Liver (tissue), 9 donors: ENCODE measurements around the gene SRSF2. TPM values are rescaled to one million over a fixed set of nuclear protein-coding genes. Genes with fewer than 3 reads are reported as not detected.

Source experiments
- DNase-seq: peaks from one replicate; pipeline ENCODE4 v3.0.0-alpha.2; 2017; ENCODE audit warnings: low spot score
- H3K27ac ChIP-seq, 2 donors: one replicate each; pipeline ENCODE4 v1.7.0; 2013; ENCODE audit warnings: inconsistent platforms in 2 of 2, low read length in 2 of 2, control low read depth in 1 of 2, low read depth in 1 of 2, mild to moderate bottlenecking in 1 of 2
- H3K27me3 ChIP-seq, 4 donors: one replicate each; pipeline versions ENCODE4 v1.6.1 to v1.7.0; 2013; ENCODE audit warnings: low read length in 3 of 4, inconsistent platforms in 1 of 4, mild to moderate bottlenecking in 1 of 4, moderate library complexity in 1 of 4; ENCODE audit not compliant: control insufficient read depth in 4 of 4, insufficient read depth in 4 of 4
- H3K36me3 ChIP-seq, 4 donors: one replicate each; pipeline versions ENCODE4 v1.6.1 to v1.7.0; 2013; ENCODE audit warnings: low read length in 3 of 4, mild to moderate bottlenecking in 3 of 4, low read depth in 1 of 4, moderate library complexity in 1 of 4; ENCODE audit not compliant: control insufficient read depth in 4 of 4, insufficient read depth in 3 of 4
- H3K4me1 ChIP-seq, 4 donors: one replicate each; pipeline versions ENCODE4 v1.6.1 to v1.7.0; 2013; ENCODE audit warnings: low read length in 3 of 4, mild to moderate bottlenecking in 3 of 4, moderate library complexity in 1 of 4; ENCODE audit not compliant: control insufficient read depth in 4 of 4, insufficient read depth in 4 of 4
- H3K4me3 ChIP-seq, 3 donors: one replicate each; pipeline versions ENCODE4 v1.6.1 to v1.7.0; 2013; ENCODE audit warnings: low read length in 3 of 3, control low read depth in 1 of 3, low read depth in 1 of 3, mild to moderate bottlenecking in 1 of 3
- H3K9ac ChIP-seq, 2 donors: one replicate each; pipeline ENCODE4 v1.7.0; 2013; ENCODE audit warnings: low read length in 2 of 2, mild to moderate bottlenecking in 2 of 2, moderate library complexity in 2 of 2, control low read depth in 1 of 2, low read depth in 1 of 2
- H3K9me3 ChIP-seq, 4 donors: one replicate each; pipeline versions ENCODE4 v1.6.1 to v1.7.0; 2013; ENCODE audit warnings: low read length in 3 of 4; ENCODE audit not compliant: control insufficient read depth in 4 of 4
- EGR1 ChIP-seq, 2 donors: IDR thresholded peaks; 2 replicates each; pipeline ENCODE4 v1.6.1; 2016 to 2018; ENCODE audit warnings: antibody characterized with exemption in 2 of 2, low read depth in 2 of 2
- FOXA1 ChIP-seq: IDR thresholded peaks from 2 replicates; pipeline ENCODE4 v1.6.1; 2016; ENCODE audit warnings: antibody characterized with exemption
- FOXA2 ChIP-seq: IDR thresholded peaks from 2 replicates; pipeline ENCODE4 v1.6.1; 2016; ENCODE audit warnings: antibody characterized with exemption
- GABPA ChIP-seq, 2 donors: IDR thresholded peaks in 1 of 2; conservative IDR thresholded peaks in 1 of 2; 2 replicates each; pipeline ENCODE4 v1.6.1; 2016; ENCODE audit warnings: antibody characterized with exemption in 2 of 2, mild to moderate bottlenecking in 1 of 2, moderate library complexity in 1 of 2
- HNF4A ChIP-seq, 2 donors: conservative IDR thresholded peaks; 2 replicates each; pipeline ENCODE4 v1.6.1; 2016; ENCODE audit warnings: antibody characterized with exemption in 2 of 2, mild to moderate bottlenecking in 2 of 2
- HNF4G ChIP-seq: IDR thresholded peaks from 2 replicates; pipeline ENCODE4 v1.6.1; 2016; ENCODE audit warnings: antibody characterized with exemption
- JUND ChIP-seq, 2 donors: IDR thresholded peaks; 2 replicates each; pipeline ENCODE4 v1.6.1; 2016; ENCODE audit warnings: antibody characterized with exemption in 2 of 2
- NR2F2 ChIP-seq: IDR thresholded peaks from 2 replicates; pipeline ENCODE4 v1.6.1; 2016; ENCODE audit warnings: antibody characterized with exemption
- RAD21 ChIP-seq, 2 donors: IDR thresholded peaks; 2 replicates each; pipeline ENCODE4 v1.6.1; 2016; ENCODE audit warnings: antibody characterized with exemption in 2 of 2, mild to moderate bottlenecking in 2 of 2
- RXRA ChIP-seq, 2 donors: IDR thresholded peaks; 2 replicates each; pipeline ENCODE4 v1.6.1; 2017 to 2018; ENCODE audit warnings: antibody characterized with exemption in 2 of 2, mild to moderate bottlenecking in 1 of 2
- SP1 ChIP-seq: IDR thresholded peaks from 2 replicates; pipeline ENCODE4 v1.6.1; 2018; ENCODE audit warnings: antibody characterized with exemption, mild to moderate bottlenecking
- TAF1 ChIP-seq: conservative IDR thresholded peaks from 2 replicates; pipeline ENCODE4 v1.6.1; 2016; ENCODE audit warnings: antibody characterized with exemption, mild to moderate bottlenecking
- YY1 ChIP-seq: IDR thresholded peaks from 2 replicates; pipeline ENCODE4 v1.6.1; 2016; ENCODE audit warnings: antibody characterized with exemption, mild to moderate bottlenecking
- WGBS: extraction: QIAGEN DNeasy Blood & Tissue Kit; methylation state at CpG from one replicate; pipeline ENCODE4 v1.1.7; 2013; 5-methylcytosine and 5-hydroxymethylcytosine counted together
- polyA plus RNA-seq, 2 donors: library from polyadenylated mRNA; stranded (reverse) in 1 of 2; unstranded in 1 of 2; fragments of 200-250 nt in 1 of 2; fragments of >200 nt in 1 of 2; fragmentation: Nextera tagmentation in 1 of 2; extraction: Ambion mirVana in 1 of 2; gene quantifications; one replicate each; pipeline versions ENCODE4 v1.2.1 to v1.2.3, GENCODE V29; 2013 to 2015
- total RNA-seq, 2 donors: library from RNA; depleted of rRNA; stranded (reverse); fragments of >200 nt; gene quantifications; one replicate each; pipeline ENCODE4 v1.2.3, GENCODE V29; 2014
- TF ChIP-seq, protein P1 (sequence below): IDR thresholded peaks from 2 replicates; pipeline ENCODE4 v1.6.1; 2016; ENCODE audit warnings: antibody characterized with exemption
- TF ChIP-seq, protein P2 (sequence below): IDR thresholded peaks from 2 replicates; pipeline ENCODE4 v1.6.1; 2016; ENCODE audit warnings: antibody characterized with exemption
- TF ChIP-seq, protein P3 (sequence below): IDR thresholded peaks from 2 replicates; pipeline ENCODE4 v1.6.1; 2016; ENCODE audit warnings: antibody characterized with exemption, mild to moderate bottlenecking
- TF ChIP-seq, protein P4 (sequence below): IDR thresholded peaks from 2 replicates; pipeline ENCODE4 v1.6.1; 2016; ENCODE audit warnings: antibody characterized with exemption
- TF ChIP-seq, protein P5 (sequence below): fragments of 150-350 bp; IDR thresholded peaks from 2 replicates; pipeline ENCODE4 v1.5.1; 2017; ENCODE audit warnings: improper control_type of control experiment, low read depth, low read length; ENCODE audit not compliant: missing input control
- donor health status: healthy.
- donor health status: healthy.
- donor health status: healthy.
- donor health status: healthy.
- donor health status: healthy.

Gene SRSF2
- total and polyA plus RNA-seq, 4 donors, result 66.5 to 184 (median 150) TPM

DNA sequence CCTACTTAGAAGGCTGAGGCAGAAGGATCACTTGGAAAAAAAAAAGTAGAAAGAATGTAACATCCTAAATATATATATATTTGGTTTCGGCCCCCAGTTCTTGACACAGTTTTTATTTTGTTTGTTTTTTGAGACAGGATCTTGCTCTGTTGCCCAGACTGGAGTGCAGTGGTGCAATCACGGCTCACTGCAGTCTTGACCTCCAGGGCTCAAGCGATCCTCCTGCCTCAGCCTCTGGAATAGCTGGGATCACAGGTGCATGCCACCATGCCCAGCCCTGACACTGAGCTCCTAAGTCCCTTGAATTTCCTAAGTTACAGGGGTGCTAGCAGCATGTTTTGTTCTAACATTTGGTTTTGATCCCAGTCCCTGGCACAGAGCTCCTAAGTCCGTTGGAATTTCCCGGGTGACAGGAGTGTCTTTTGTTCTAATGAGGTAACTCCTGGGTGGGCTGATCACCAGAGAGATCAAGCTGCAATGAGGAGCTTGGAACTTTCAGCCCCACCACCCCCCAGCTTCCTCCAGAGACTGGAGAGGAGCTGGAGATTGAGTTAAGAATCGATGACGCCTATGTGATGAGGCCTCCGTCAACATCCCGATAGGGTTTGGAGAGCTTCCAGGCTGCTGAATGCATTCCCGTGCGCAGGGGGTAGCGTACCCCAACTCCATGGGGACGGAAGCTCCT, 46.4 kb downstream of the SRSF2 start:
- 88% methylated on average over 13 of the region's 13 CpGs for WGBS
- DNase-seq, result no peak
- H3K27ac ChIP-seq, result no peak overlapping the region
- H3K36me3 ChIP-seq, result no peaks in the 10 kb centered on the region
- TF ChIP-seq FOXA1, result no peak
- no peak for TF ChIP-seq RAD21 (IDR thresholded peaks at IDR 0.05)
- no peak for TF ChIP-seq HNF4A (conservative IDR thresholded peaks at IDR 0.05)
- no peak for TF ChIP-seq YY1
- TF ChIP-seq, protein P1, sequence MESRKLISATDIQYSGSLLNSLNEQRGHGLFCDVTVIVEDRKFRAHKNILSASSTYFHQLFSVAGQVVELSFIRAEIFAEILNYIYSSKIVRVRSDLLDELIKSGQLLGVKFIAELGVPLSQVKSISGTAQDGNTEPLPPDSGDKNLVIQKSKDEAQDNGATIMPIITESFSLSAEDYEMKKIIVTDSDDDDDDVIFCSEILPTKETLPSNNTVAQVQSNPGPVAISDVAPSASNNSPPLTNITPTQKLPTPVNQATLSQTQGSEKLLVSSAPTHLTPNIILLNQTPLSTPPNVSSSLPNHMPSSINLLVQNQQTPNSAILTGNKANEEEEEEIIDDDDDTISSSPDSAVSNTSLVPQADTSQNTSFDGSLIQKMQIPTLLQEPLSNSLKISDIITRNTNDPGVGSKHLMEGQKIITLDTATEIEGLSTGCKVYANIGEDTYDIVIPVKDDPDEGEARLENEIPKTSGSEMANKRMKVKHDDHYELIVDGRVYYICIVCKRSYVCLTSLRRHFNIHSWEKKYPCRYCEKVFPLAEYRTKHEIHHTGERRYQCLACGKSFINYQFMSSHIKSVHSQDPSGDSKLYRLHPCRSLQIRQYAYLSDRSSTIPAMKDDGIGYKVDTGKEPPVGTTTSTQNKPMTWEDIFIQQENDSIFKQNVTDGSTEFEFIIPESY, result no peak
- TF ChIP-seq TAF1, result no peak
- no peak for TF ChIP-seq EGR1 (IDR thresholded peaks at IDR 0.05; ENCODE audit: low read depth in 2 of 2)
- TF ChIP-seq, protein P2, sequence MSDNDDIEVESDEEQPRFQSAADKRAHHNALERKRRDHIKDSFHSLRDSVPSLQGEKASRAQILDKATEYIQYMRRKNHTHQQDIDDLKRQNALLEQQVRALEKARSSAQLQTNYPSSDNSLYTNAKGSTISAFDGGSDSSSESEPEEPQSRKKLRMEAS, result no peak
- TF ChIP-seq FOXA2, result no peak
- TF ChIP-seq HNF4G, result no peak
- TF ChIP-seq, protein P3, sequence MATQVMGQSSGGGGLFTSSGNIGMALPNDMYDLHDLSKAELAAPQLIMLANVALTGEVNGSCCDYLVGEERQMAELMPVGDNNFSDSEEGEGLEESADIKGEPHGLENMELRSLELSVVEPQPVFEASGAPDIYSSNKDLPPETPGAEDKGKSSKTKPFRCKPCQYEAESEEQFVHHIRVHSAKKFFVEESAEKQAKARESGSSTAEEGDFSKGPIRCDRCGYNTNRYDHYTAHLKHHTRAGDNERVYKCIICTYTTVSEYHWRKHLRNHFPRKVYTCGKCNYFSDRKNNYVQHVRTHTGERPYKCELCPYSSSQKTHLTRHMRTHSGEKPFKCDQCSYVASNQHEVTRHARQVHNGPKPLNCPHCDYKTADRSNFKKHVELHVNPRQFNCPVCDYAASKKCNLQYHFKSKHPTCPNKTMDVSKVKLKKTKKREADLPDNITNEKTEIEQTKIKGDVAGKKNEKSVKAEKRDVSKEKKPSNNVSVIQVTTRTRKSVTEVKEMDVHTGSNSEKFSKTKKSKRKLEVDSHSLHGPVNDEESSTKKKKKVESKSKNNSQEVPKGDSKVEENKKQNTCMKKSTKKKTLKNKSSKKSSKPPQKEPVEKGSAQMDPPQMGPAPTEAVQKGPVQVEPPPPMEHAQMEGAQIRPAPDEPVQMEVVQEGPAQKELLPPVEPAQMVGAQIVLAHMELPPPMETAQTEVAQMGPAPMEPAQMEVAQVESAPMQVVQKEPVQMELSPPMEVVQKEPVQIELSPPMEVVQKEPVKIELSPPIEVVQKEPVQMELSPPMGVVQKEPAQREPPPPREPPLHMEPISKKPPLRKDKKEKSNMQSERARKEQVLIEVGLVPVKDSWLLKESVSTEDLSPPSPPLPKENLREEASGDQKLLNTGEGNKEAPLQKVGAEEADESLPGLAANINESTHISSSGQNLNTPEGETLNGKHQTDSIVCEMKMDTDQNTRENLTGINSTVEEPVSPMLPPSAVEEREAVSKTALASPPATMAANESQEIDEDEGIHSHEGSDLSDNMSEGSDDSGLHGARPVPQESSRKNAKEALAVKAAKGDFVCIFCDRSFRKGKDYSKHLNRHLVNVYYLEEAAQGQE, result no peak
- TF ChIP-seq SP1, result no peak
- TF ChIP-seq, protein P4, sequence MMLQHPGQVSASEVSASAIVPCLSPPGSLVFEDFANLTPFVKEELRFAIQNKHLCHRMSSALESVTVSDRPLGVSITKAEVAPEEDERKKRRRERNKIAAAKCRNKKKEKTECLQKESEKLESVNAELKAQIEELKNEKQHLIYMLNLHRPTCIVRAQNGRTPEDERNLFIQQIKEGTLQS, result no peak
- TF ChIP-seq, protein P5, sequence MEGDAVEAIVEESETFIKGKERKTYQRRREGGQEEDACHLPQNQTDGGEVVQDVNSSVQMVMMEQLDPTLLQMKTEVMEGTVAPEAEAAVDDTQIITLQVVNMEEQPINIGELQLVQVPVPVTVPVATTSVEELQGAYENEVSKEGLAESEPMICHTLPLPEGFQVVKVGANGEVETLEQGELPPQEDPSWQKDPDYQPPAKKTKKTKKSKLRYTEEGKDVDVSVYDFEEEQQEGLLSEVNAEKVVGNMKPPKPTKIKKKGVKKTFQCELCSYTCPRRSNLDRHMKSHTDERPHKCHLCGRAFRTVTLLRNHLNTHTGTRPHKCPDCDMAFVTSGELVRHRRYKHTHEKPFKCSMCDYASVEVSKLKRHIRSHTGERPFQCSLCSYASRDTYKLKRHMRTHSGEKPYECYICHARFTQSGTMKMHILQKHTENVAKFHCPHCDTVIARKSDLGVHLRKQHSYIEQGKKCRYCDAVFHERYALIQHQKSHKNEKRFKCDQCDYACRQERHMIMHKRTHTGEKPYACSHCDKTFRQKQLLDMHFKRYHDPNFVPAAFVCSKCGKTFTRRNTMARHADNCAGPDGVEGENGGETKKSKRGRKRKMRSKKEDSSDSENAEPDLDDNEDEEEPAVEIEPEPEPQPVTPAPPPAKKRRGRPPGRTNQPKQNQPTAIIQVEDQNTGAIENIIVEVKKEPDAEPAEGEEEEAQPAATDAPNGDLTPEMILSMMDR, result no peak
- no peak for TF ChIP-seq GABPA (IDR thresholded peaks at IDR 0.05 in 1 of 2, conservative IDR thresholded peaks at IDR 0.05 in 1 of 2)
- no peak for TF ChIP-seq JUND (IDR thresholded peaks at IDR 0.05)
- no peak for TF ChIP-seq RXRA (IDR thresholded peaks at IDR 0.05)
- TF ChIP-seq NR2F2, result no peak
- peaks cover 0 to 3% (median 0%) of the 10 kb centered on the region in 4 donors for H3K4me1 ChIP-seq
- H3K9me3 ChIP-seq, result no peaks in the 10 kb centered on the region
- H3K9ac ChIP-seq, result no peak overlapping the region
- H3K27me3 ChIP-seq, result no peaks in the 10 kb centered on the region
- H3K4me3 ChIP-seq, result no peak overlapping the region
